GM19043 (cell line): ENCODE results near the gene ADARB2.
"Not testable (repeated sequence)": the region's sequence is repeated elsewhere in the genome, so short reads cannot be mapped to it uniquely, and the experiment has no call there.

Source experiments
- ATAC-seq: cut with Tn5 transposase; IDR thresholded peaks from one replicate; pipeline ENCODE4 v1.9.1; 2021; ENCODE audit warnings: low read depth; ENCODE audit not compliant: unreplicated experiment

ADARB2 gene

GRCh38 chr10:1158536-1158935, 578.8 kb downstream of the ADARB2 start:
- ATAC-seq = not testable (repeated sequence)

DNA sequence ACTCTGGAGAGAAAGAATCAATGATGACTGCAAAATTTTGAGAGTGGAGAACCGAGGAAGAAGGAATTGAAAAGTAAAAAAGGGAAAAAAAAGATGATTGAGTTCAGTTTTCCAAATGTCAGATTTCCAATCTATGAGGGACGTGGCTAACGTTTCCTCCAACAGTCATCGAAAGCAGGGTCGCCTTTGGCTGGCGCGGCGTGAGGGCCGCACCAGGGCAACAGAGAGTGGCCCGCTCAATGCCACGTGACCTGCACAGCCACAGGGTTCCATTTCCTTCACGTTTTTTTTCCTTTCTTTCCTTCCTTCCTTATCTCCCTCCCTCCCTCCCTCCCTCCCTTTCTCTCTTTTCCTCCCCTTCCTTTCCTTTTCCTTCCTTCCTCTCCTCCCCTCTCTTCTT, 579.3 kb downstream of the ADARB2 start:
- no peak for ATAC-seq

DNA sequence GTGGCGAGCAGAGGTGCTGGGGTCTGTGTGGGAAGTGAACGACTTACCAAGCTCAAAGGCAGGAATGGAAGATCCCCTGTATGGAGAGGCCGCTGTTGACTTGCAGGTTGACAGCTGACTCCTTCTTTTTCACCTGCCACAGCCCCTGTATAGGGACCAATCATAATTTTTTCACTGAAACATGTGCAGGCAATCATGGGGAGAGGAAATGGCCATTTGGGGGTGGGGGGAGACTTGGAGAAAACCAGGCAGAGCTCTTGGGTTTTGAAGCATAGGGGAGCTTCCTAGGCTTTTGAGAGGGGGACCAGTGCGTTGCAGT, 579.8 kb downstream of the ADARB2 start:
- ATAC-seq = no peak

GRCh38 chr10:1156921-1157614, 580.3 kb downstream of the ADARB2 start:
- ATAC-seq = no peak

- ATAC-seq = no peak
Measured at GRCh38 chr10:1156616-1156886, 580.8 kb downstream of the ADARB2 start.

GRCh38 chr10:1155791-1156615, 581.3 kb downstream of the ADARB2 start:
- no peak for ATAC-seq

DNA sequence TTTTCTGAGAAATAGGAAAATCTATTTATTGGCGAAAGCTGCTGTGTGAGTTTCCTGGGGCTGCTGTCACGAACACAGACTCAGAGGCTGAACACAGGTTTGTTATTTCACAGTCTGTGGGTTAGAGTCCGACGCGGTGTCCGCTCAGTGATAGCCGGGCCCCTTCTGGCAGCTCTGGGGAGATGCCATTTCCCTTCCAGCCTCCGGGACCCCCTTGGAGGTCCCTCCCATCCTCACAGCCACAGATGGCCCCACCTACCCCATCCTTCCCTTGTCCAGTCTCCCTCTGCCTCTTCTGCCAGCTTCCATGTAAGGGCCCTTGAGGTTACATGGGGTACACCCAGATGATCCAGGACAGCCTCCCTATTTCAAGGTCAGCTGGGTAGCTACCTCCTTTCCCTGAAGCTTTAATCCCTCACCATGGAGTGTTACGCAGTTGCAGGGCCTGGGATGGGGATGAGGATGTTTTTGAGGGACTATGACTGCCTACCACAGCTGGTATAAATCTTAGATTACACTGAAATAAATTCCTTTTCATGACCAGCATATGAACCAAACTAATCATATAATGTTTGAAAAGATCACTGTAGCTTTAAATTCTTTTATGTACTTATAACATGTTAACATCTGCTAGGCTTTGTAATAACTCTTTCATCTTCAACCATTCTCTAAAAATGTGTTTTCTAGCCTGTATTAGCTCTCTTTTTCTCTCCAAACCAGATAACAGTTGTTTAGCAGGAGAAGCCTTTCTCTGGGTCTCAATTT, 582.6 kb downstream of the ADARB2 start:
- no peak for ATAC-seq

DNA sequence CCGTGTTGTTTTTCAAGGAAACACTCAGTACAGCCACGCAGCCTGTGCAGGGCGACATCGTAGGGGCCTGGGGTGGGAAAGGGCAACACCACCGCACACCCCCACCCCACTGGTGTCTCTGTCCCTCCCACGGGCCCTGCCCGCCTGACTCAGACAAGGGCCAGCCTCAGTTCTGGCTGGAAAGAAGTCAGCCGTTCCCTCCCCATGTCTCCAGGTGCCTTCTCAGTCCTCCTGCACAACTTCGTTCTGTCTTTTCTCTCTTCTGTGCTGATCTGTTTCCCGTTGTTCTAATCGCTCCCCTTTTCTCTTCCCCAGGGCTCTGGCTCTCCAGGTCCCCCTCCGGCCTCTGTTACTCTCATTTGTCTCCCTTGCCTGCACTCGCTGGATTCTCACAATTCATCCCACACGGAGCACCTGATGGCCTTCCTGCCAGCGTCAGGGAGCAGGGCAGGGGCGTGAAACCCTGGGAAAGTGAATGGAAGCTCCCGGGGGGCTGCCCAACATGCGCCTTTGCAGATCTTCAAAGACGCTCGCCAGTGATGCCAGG, 583.4 kb downstream of the ADARB2 start:
- no peak for ATAC-seq

DNA sequence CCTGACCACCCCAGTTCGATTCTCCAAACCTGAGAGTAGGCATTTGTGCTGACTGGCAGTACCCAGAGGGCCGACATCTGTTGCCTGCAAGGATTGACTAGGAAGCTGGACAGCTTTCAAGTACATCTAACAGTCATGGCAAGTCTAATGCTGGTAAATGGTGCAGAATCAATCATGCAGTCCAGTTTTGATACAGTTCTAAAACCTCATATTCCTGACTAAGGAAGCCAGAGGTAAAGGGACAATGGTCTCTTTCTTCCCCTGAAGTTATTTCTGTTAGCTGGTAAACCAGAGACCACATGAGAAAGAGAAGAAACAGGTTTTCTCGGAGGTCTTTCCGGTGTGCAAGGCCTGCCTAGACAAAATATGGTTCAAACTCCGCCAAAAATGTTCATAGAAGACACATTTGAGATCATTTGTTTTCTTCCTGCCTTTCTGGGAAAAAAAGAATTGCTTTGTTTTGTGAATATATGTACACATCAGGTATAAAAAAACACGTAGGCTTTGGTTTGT, 584.0 kb downstream of the ADARB2 start:
- no peak for ATAC-seq

- no peak for ATAC-seq
Measured at GRCh38 chr10:1152386-1153250, 584.7 kb downstream of the ADARB2 start.

DNA sequence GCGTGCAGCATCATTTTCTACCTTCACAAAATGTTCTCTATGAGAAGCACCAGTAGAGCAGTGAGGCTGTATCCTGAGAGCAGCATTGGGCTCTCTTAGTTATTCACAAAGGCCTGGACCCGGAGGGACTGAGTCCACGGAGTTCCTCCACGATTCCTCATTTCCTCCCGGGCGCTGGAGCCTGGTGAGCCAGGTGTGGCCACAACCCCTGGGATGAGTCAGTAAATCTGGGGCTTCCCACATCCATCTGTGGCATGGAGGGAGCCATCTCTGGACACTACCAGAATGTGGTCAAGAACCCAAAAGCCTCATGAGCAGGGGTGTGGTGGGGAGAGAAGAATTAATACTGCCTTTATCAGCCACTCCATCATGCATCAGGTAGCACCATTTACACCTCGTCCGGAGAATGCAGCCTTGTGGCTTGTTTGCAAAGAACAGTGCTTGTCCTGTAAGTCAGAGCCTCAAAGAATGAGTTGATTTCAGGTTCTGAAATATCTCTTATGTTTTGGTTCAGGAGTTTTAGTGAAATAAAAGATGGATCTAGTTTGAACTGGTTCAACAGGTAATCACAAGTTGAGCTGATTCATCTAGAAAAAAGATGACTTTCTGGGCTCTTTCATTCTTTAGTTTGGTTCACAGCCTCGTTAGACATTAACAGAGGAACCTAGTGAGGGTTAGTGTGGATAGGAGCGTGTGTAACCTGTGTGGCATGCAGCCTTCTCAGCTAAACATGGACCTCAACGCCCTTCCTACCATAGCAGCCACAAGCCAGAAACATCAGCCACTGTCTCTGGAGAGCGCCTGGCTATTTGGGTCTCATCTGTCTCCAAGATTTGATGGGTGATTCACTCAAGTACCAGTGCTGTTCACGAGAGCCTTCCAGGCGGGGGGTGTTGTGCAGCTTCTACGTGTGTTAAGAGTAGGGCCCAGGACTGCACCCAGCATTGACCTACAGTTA, 586.0 kb downstream of the ADARB2 start:
- peak; percentile 74 for ATAC-seq

GRCh38 chr10:1150638-1150955, 586.7 kb downstream of the ADARB2 start:
- no peak for ATAC-seq

DNA sequence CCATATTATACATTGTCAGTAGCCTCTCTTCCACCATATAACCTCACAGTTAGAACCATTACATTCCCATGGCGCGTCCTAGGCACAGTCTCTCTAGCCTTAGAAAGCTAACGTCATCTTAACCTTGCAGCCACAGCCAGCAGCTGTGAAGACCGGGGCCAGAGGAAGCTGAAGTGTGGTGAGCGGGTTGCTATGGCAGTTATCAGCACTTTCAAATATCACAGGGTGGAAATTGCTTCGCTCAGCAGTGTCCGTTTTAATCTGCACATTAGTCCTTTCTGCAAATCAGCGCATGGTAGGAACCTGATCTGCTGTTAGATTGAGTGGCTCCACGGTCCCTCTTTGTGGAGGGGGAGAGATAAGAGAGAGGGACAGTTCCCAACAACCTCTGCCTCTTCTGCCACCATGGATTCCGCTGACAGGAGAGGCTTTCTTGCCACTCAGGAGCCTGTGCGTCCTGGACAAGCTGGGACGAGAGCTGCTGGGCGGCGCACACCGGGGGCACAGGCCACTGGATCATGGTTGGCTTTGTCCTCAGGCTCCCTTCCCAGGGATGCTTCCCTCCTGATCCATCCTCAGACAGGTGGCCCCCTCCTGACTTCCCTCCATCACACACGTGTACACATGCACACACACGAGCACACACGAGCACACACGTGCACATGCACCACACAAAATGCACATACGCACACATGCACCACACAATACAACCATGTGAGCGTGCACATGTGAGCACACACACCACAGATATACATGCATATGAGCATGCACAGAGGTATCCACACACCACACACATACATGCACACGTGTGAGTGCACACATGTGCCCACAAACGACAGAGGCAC, 587.3 kb downstream of the ADARB2 start:
- ATAC-seq = no peak

DNA sequence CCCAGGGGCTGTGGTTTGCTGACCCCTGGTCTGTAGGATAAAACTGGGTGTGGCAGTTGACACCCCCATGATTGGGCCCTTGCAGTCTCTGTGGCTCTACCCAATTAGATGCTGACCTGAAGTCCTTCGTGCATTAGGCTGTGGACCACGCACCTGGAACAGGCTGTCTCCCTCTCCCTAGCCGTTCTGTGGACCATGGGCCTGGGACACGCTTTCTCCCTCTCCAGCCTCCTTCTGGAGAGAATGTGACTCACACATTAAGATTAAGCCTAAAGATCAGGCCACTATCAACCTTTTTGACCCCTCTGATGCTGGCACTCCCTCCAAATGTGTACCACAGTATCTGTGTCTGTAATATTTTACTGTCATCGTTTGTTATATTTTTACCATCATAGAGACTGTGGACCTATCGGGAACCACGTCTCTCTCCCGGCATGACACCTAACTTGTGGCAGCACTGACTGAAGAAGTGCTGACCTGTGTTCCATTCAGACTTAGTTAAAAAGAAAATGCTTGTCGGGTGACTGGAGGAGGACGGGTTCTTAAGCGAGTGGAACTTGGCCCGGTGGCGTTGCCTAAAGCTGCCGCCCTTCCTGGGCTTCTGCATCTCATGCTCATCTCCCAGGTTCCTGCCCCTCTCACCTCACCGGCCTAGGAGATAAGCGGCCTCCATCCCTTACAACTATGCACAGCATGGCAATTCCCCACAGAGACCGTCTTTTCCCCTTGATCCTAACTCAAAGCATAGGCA, 588.3 kb downstream of the ADARB2 start:
- no peak for ATAC-seq

DNA sequence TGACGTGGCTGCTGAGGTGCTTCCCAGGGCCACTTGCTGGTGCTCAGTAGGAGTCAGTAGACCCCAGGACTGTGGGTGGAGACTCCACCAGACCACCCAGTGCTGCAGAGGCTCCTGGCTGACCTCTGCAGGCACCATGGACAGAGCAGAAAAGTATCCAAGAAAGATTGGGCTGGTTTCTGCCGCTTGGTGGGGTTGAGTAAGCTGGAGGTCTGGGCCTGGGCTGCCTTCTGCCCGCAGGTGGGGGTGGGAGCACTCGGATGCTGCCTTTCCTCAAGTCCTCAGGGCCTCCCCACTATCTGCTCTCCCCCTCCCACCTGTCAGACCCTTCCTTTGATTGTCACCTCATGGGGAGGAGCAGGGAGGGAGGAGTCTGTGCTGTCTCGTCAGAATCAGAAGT, 589.5 kb downstream of the ADARB2 start:
- no peak for ATAC-seq

DNA sequence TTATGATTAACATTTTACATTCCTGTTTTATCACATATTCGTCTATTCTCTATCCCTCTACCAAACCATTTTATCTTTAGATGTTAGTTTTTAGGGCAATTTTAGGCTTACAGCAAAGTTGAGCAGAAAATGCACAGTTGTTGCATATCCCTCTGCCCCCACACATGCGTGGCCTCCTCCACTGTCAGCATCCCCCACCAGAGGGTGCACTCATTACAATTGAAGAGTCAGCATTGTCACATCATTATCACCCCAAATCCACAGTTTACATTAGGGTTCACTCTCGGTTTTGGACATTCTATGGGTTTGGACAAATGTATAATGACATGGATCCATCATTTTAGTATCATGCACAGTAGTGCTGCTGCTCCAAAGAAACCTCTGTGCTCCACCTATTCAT, 594.7 kb downstream of the ADARB2 start:
- no peak for ATAC-seq

GRCh38 chr10:1141701-1142100, 595.6 kb downstream of the ADARB2 start:
- no peak for ATAC-seq

DNA sequence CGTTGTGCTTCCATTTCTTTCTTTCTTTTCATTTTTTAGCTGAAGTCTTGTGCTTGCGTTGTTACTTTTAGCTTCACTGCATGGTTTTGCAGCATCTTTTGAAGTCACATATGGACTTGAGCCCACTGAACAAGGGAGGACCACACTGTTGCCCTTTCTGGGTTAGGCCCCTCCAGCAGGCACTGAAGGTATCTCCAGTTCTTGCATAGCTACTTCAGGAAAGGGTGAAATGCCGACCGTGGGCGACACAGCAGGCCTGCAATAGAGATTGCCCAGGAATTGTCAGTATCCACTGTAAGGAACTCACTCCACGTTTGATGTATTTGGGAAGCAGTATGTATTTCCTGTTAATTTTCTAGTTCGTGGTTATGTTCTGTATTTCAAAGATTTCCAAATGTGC, 596.1 kb downstream of the ADARB2 start:
- ATAC-seq = no peak
